Naive thymus-derived CD4-positive, alpha-beta T cell (primary cell): ENCODE measurements around the gene YEATS2. TPM values are rescaled to one million over a fixed set of nuclear protein-coding genes. Genes with fewer than 3 reads are reported as not detected.

Source experiments
- ATAC-seq: fragments of 150-1000 bp; cut with Tn5 transposase; 2 replicates; pipeline ENCODE4 v1.10.0; 2021; ENCODE audit warnings: mild to moderate bottlenecking, moderate library complexity
- CTCF ChIA-PET: fragments of 350-600 bp; sonication (Branson Sonifier 250); formaldehyde crosslinking; loops from one replicate; lab custom pipeline; 2021; ENCODE audit warnings: antibody characterized with exemption; lab: Charles Lee
- POLR2A ChIA-PET: fragments of 350-600 bp; sonication (Branson Sonifier 250); formaldehyde crosslinking; loops from one replicate; lab custom pipeline; 2021; ENCODE audit warnings: antibody characterized with exemption, inconsistent platforms; lab: Charles Lee
- DNase-seq, 9 donors: peaks; one replicate each; pipeline versions ENCODE4 v3.0.0 to v3.0.0-alpha.2; 2020 to 2022; ENCODE audit warnings: mixed read lengths in 1 of 9
- H3K27ac ChIP-seq: one replicate; pipeline ENCODE4 v1.7.0; 2013; ENCODE audit warnings: mild to moderate bottlenecking, low read depth, low read length, moderate library complexity
- H3K27me3 ChIP-seq, 2 donors: one replicate each; pipeline ENCODE4 v1.7.0; 2013; ENCODE audit warnings: low read length in 2 of 2, mild to moderate bottlenecking in 2 of 2, moderate library complexity in 2 of 2; ENCODE audit not compliant: control insufficient read depth in 2 of 2, insufficient read depth in 2 of 2
- H3K36me3 ChIP-seq, 3 experiments: 1 replicate in 2 of 3; 2 replicates in 1 of 3; pipeline ENCODE4 v1.7.0; 2013; ENCODE audit warnings: low read length in 3 of 3, mild to moderate bottlenecking in 3 of 3, moderate library complexity in 1 of 3; ENCODE audit not compliant: insufficient read depth in 3 of 3, control insufficient read depth in 2 of 3
- H3K4me1 ChIP-seq, 2 donors: one replicate each; pipeline ENCODE4 v1.7.0; 2013; ENCODE audit warnings: low read length in 2 of 2, mild to moderate bottlenecking in 2 of 2, moderate library complexity in 1 of 2; ENCODE audit not compliant: control insufficient read depth in 2 of 2, insufficient read depth in 2 of 2
- H3K4me3 ChIP-seq: 2 replicates; pipeline ENCODE4 v1.7.0; 2013; ENCODE audit warnings: mild to moderate bottlenecking, low read length
- H3K9me3 ChIP-seq, 3 experiments: 1 replicate in 2 of 3; 2 replicates in 1 of 3; pipeline ENCODE4 v1.7.0; 2013; ENCODE audit warnings: low read length in 3 of 3; ENCODE audit not compliant: control insufficient read depth in 2 of 3
- H3K27ac Mint-ChIP-seq, 9 donors: one replicate each; pipeline ENCODE4 v1.8.0; 2020 to 2022; ENCODE audit warnings: mixed read lengths in 9 of 9, mild to moderate bottlenecking in 8 of 9, moderate library complexity in 5 of 9, inconsistent platforms in 2 of 9
- H3K27me3 Mint-ChIP-seq, 5 donors: one replicate each; pipeline ENCODE4 v1.8.0; 2021 to 2022; ENCODE audit warnings: mixed read lengths in 5 of 5, mild to moderate bottlenecking in 1 of 5
- H3K36me3 Mint-ChIP-seq, 5 donors: one replicate each; pipeline ENCODE4 v1.8.0; 2020 to 2022; ENCODE audit warnings: mixed read lengths in 5 of 5, mild to moderate bottlenecking in 3 of 5, inconsistent platforms in 1 of 5
- H3K4me1 Mint-ChIP-seq, 7 donors: one replicate each; pipeline ENCODE4 v1.8.0; 2020 to 2022; ENCODE audit warnings: mixed read lengths in 7 of 7, mild to moderate bottlenecking in 3 of 7, inconsistent platforms in 1 of 7
- H3K4me3 Mint-ChIP-seq, 10 donors: one replicate each; pipeline ENCODE4 v1.8.0; 2020 to 2022; ENCODE audit warnings: mild to moderate bottlenecking in 10 of 10, mixed read lengths in 10 of 10, moderate library complexity in 6 of 10, inconsistent platforms in 2 of 10
- H3K9me3 Mint-ChIP-seq, 11 donors: one replicate each; pipeline ENCODE4 v1.8.0; 2020 to 2022; ENCODE audit warnings: mixed read lengths in 11 of 11, mild to moderate bottlenecking in 4 of 11, inconsistent platforms in 1 of 11, moderate library complexity in 1 of 11
- intact Hi-C, 2 donors: fragments of 100-400 bp; cut with micrococcal nuclease; formaldehyde crosslinking; loops; one replicate each; pipeline ENCODE4 v1.15.1; 2023
- polyA plus RNA-seq, 2 donors: library from polyadenylated mRNA; unstranded; fragments of 300-500 nt; fragmentation: Illumina TruSeq; gene quantifications; one replicate each; pipeline ENCODE4 v1.2.3, GENCODE V29; 2021
- total RNA-seq, 6 experiments: library from RNA in 5 of 6; stranded (reverse) in 5 of 6; gene quantifications; 1 replicate in 5 of 6; 2 replicates in 1 of 6; pipeline ENCODE4 v1.2.3 and lab custom pipeline; 2021 to 2026

YEATS2 gene
- total and polyA plus RNA-seq, 7 experiments from 2014 or later: 5.5 to 61.4 (median 21.0) TPM

- Mint-ChIP-seq H3K4me1 (peaks cover 3 to 17% (median 11%) of the 10 kb centered on the region in 7 donors), H3K27me3 (no peaks in the 10 kb centered on the region), H3K36me3 (peaks cover 15 to 63% (median 32%) of the 10 kb centered on the region in 5 donors), H3K27ac (peak overlapping the region in 4 of 9 donors; percentile 0 to 49 (median 28)), H3K9me3 (peaks cover 0 to 1% (median 0%) of the 10 kb centered on the region in 11 donors), H3K4me3 (no peak overlapping the region)
- no peak overlapping the region for H3K27ac ChIP-seq
- DNase-seq (no peak), ATAC-seq (no peak)
- ChIA-PET POLR2A (no interaction called here), CTCF (no interaction called here)
- peaks cover 5 to 44% (median 14%) of the 10 kb centered on the region in 3 experiments for H3K36me3 ChIP-seq
- no peaks in the 10 kb centered on the region for H3K4me1 ChIP-seq
- intact Hi-C loops: no loop called here
- H3K27me3 ChIP-seq: no peaks in the 10 kb centered on the region
- H3K4me3 ChIP-seq: no peak overlapping the region
- H3K9me3 ChIP-seq: no peaks in the 10 kb centered on the region
Measured at GRCh38 chr3:183789826-183790225, 92.2 kb downstream of the YEATS2 start.

GRCh38 chr3:183790700-183791099 lies 93.1 kb downstream of the YEATS2 start:
- Mint-ChIP-seq H3K27ac (peak overlapping the region in 1 of 9 donors; percentile 20), H3K4me1 (peaks cover 3 to 17% (median 11%) of the 10 kb centered on the region in 7 donors), H3K4me3 (no peak overlapping the region), H3K27me3 (no peaks in the 10 kb centered on the region), H3K9me3 (peaks cover 0 to 1% (median 0%) of the 10 kb centered on the region in 11 donors), H3K36me3 (peaks cover 15 to 62% (median 31%) of the 10 kb centered on the region in 5 donors)
- POLR2A ChIA-PET: no interaction called here
- ATAC-seq (no peak), DNase-seq (no peak)
- CTCF ChIA-PET: no interaction called here
- intact Hi-C loops: no loop called here
- Histone ChIP-seq H3K27ac (no peak overlapping the region), H3K27me3 (no peaks in the 10 kb centered on the region), H3K9me3 (no peaks in the 10 kb centered on the region), H3K36me3 (peaks cover 5 to 42% (median 14%) of the 10 kb centered on the region in 3 experiments), H3K4me3 (no peak overlapping the region), H3K4me1 (no peaks in the 10 kb centered on the region)

- intact Hi-C loops: no loop called here
- Mint-ChIP-seq H3K4me3 (no peak overlapping the region), H3K27me3 (no peaks in the 10 kb centered on the region), H3K9me3 (peaks cover 0 to 1% (median 0%) of the 10 kb centered on the region in 11 donors), H3K4me1 (peaks cover 3 to 17% (median 11%) of the 10 kb centered on the region in 7 donors), H3K36me3 (peaks cover 15 to 53% (median 24%) of the 10 kb centered on the region in 5 donors), H3K27ac (no peak overlapping the region)
- CTCF ChIA-PET: no interaction called here
- POLR2A ChIA-PET: no interaction called here
- Histone ChIP-seq H3K27me3 (no peaks in the 10 kb centered on the region), H3K4me1 (no peaks in the 10 kb centered on the region), H3K4me3 (no peak overlapping the region), H3K9me3 (no peaks in the 10 kb centered on the region), H3K36me3 (peaks cover 5 to 35% (median 10%) of the 10 kb centered on the region in 3 experiments), H3K27ac (no peak overlapping the region)
- ATAC-seq: no peak
- no peak for DNase-seq
Measured at GRCh38 chr3:183792976-183793375, 95.4 kb downstream of the YEATS2 start.

- Histone ChIP-seq H3K27me3 (no peaks in the 10 kb centered on the region), H3K4me3 (no peak overlapping the region), H3K4me1 (no peaks in the 10 kb centered on the region), H3K27ac (no peak overlapping the region), H3K9me3 (no peaks in the 10 kb centered on the region), H3K36me3 (peaks cover 8 to 45% (median 18%) of the 10 kb centered on the region in 3 experiments)
- Mint-ChIP-seq H3K9me3 (peaks cover 0 to 1% (median 0%) of the 10 kb centered on the region in 11 donors), H3K4me1 (peaks cover 0 to 6% (median 6%) of the 10 kb centered on the region in 7 donors), H3K36me3 (peaks cover 10 to 54% (median 30%) of the 10 kb centered on the region in 5 donors), H3K27me3 (no peaks in the 10 kb centered on the region), H3K27ac (no peak overlapping the region), H3K4me3 (no peak overlapping the region)
- ChIA-PET CTCF (no interaction called here), POLR2A (no interaction called here)
- DNase-seq (no peak), ATAC-seq (no peak)
- intact Hi-C loops: no loop called here
Measured at GRCh38 chr3:183794452-183794851, 96.9 kb downstream of the YEATS2 start.

- no peak overlapping the region for H3K4me3 ChIP-seq
- H3K36me3 ChIP-seq: peaks cover 6 to 43% (median 23%) of the 10 kb centered on the region in 3 experiments
- Mint-ChIP-seq H3K9me3 (no peaks in the 10 kb centered on the region), H3K4me3 (no peak overlapping the region), H3K4me1 (no peaks in the 10 kb centered on the region), H3K27ac (no peak overlapping the region), H3K36me3 (peaks cover 11 to 47% (median 32%) of the 10 kb centered on the region in 5 donors), H3K27me3 (no peaks in the 10 kb centered on the region)
- ChIA-PET POLR2A (interaction anchor here (0.6 kb wide), 1 partner anchor 9 kb away, joined by 5 read pairs; no protein-coding TSS in a partner anchor), CTCF (interaction anchor here (0.7 kb wide), 1 partner anchor 69 kb away, joined by 3 read pairs; no protein-coding TSS in a partner anchor)
- H3K27me3 ChIP-seq: no peaks in the 10 kb centered on the region
- H3K27ac ChIP-seq: no peak overlapping the region
- no peak for ATAC-seq
- no peaks in the 10 kb centered on the region for H3K4me1 ChIP-seq
- no peaks in the 10 kb centered on the region for H3K9me3 ChIP-seq
- intact Hi-C loops: no loop called here
- DNase-seq: no peak
Measured at GRCh38 chr3:183796372-183796771, 98.8 kb downstream of the YEATS2 start.

GRCh38 chr3:183797996-183798395 lies 100.4 kb downstream of the YEATS2 start:
- Histone ChIP-seq H3K4me3 (no peak overlapping the region), H3K4me1 (no peaks in the 10 kb centered on the region), H3K27me3 (no peaks in the 10 kb centered on the region), H3K36me3 (peaks cover 14 to 55% (median 20%) of the 10 kb centered on the region in 3 experiments), H3K27ac (no peak overlapping the region), H3K9me3 (no peaks in the 10 kb centered on the region)
- DNase-seq (no peak), ATAC-seq (no peak)
- H3K27me3 Mint-ChIP-seq: no peaks in the 10 kb centered on the region
- H3K36me3 Mint-ChIP-seq: peaks cover 14 to 51% (median 28%) of the 10 kb centered on the region in 5 donors
- intact Hi-C loops: no loop called here
- ChIA-PET POLR2A (no interaction called here), CTCF (no interaction called here)
- H3K4me3 Mint-ChIP-seq: no peak overlapping the region
- H3K27ac Mint-ChIP-seq: no peak overlapping the region
- H3K9me3 Mint-ChIP-seq: no peaks in the 10 kb centered on the region
- H3K4me1 Mint-ChIP-seq: no peaks in the 10 kb centered on the region

GRCh38 chr3:183799461-183799860 lies 101.9 kb downstream of the YEATS2 start:
- peak overlapping the region in 1 of 9 donors; percentile 82 for H3K27ac Mint-ChIP-seq
- intact Hi-C loops: no loop called here
- POLR2A ChIA-PET: no interaction called here
- Histone ChIP-seq H3K4me1 (no peaks in the 10 kb centered on the region), H3K9me3 (no peaks in the 10 kb centered on the region), H3K4me3 (no peak overlapping the region), H3K27ac (no peak overlapping the region), H3K36me3 (peaks cover 14 to 67% (median 17%) of the 10 kb centered on the region in 3 experiments), H3K27me3 (no peaks in the 10 kb centered on the region)
- no peak for ATAC-seq
- H3K9me3 Mint-ChIP-seq: no peaks in the 10 kb centered on the region
- no peak overlapping the region for H3K4me3 Mint-ChIP-seq
- H3K27me3 Mint-ChIP-seq: no peaks in the 10 kb centered on the region
- DNase-seq: no peak
- no peaks in the 10 kb centered on the region for H3K4me1 Mint-ChIP-seq
- peaks cover 15 to 52% (median 28%) of the 10 kb centered on the region in 5 donors for H3K36me3 Mint-ChIP-seq
- CTCF ChIA-PET: no interaction called here
